Measurements from ENCODE around the gene SULT1A1. TPM values are rescaled to one million over a fixed set of nuclear protein-coding genes. Genes with fewer than 3 reads are reported as not detected.
A peak's percentile ranks its signal among the peaks of the same experiment; 100 is the strongest.
"Not testable (repeated sequence)": the region's sequence is repeated elsewhere in the genome, so short reads cannot be mapped to it uniquely, and the experiment has no call there.

SULT1A1 gene
- total RNA-seq, 2 donors from 2014 or later, result 61.7 to 150 TPM

DNA sequence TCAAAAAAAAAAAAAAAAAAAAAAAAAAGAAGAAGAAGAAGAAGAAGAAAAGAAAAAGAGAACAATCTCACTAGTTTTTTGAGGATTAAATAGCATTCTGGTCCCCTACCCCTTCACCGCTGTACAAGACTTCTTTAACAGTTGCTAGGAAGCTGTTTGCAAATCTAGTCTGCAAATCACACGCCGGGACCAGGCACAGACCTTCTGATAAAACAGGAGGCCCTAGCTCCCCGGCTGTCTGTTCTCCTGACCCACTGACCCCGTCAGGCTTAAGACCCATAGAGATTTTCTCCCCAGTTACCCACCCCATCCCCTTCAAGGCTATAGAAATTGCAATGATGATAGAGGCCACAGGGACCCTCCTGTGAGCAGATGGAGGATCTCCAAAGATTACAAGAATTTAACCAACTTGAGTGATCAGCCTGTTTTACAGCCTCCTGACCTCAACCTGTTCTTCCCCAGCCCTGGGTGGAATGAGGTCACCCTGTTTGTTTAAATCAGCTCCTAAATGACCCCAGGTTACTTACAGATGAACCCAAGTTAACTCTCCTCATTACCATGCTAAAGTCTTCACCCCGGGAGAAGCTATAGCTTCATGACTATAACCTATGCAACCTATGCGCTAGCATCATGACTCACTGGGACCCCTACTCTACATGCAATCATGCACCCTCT, 11.8 kb upstream of the SULT1A1 start:
- Histone ChIP-seq H3K27ac (no peak overlapping the region), H3K9me3 (no peaks in the 10 kb centered on the region), H3K27me3 (no peaks in the 10 kb centered on the region), H3K4me3 (no peak overlapping the region), H3K9ac (ENCODE audit: low read depth in 2 of 2, low read length in 2 of 2) (no peak overlapping the region), H3K4me1 (no peaks in the 10 kb centered on the region), H3K36me3 (no peaks in the 10 kb centered on the region)
- intact Hi-C loops (cut with DNase I), result no loop called here
- no peak for DNase-seq
- TF ChIP-seq, protein P1, sequence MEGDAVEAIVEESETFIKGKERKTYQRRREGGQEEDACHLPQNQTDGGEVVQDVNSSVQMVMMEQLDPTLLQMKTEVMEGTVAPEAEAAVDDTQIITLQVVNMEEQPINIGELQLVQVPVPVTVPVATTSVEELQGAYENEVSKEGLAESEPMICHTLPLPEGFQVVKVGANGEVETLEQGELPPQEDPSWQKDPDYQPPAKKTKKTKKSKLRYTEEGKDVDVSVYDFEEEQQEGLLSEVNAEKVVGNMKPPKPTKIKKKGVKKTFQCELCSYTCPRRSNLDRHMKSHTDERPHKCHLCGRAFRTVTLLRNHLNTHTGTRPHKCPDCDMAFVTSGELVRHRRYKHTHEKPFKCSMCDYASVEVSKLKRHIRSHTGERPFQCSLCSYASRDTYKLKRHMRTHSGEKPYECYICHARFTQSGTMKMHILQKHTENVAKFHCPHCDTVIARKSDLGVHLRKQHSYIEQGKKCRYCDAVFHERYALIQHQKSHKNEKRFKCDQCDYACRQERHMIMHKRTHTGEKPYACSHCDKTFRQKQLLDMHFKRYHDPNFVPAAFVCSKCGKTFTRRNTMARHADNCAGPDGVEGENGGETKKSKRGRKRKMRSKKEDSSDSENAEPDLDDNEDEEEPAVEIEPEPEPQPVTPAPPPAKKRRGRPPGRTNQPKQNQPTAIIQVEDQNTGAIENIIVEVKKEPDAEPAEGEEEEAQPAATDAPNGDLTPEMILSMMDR (IDR thresholded peaks at IDR 0.05), result no peak

GRCh38 chr16:28620316-28620715, 10.5 kb upstream of the SULT1A1 start:
- DNase-seq; H3K27ac ChIP-seq; H3K36me3 ChIP-seq; H3K27me3 ChIP-seq; H3K9ac ChIP-seq (ENCODE audit: low read depth in 2 of 2, low read length in 2 of 2); H3K4me3 ChIP-seq; H3K9me3 ChIP-seq; intact Hi-C loops (cut with DNase I); H3K4me1 ChIP-seq: not testable (repeated sequence)

DNA sequence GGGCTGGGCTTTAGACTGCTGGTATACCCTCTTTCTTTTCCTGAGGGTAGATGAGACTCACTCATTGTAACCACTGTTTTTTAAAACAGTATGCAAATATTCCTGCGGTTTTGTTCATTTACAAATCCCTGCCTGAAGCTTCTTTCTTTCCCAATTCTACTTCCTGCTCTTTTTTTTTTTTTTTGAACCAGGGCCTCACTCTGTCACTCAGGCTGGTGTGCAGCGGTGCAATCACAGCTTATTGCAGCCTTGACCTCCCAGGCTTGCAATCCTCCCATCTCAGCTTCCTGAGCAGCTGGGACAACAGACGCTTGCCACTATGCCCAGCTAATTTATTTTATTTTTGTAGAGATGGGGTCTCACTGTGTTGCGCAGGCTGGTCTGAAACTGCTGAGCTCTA, 8.0 kb upstream of the SULT1A1 start:
- Histone ChIP-seq H3K4me1 (no peaks in the 10 kb centered on the region), H3K9me3 (no peaks in the 10 kb centered on the region), H3K9ac (ENCODE audit: low read depth in 2 of 2, low read length in 2 of 2) (no peak overlapping the region), H3K27me3 (no peaks in the 10 kb centered on the region), H3K4me3 (no peak overlapping the region), H3K36me3 (no peaks in the 10 kb centered on the region), H3K27ac (no peak overlapping the region)
- intact Hi-C loops (cut with DNase I), result no loop called here
- TF ChIP-seq, protein P1 (IDR thresholded peaks at IDR 0.05), result no peak
- no peak for DNase-seq

DNA sequence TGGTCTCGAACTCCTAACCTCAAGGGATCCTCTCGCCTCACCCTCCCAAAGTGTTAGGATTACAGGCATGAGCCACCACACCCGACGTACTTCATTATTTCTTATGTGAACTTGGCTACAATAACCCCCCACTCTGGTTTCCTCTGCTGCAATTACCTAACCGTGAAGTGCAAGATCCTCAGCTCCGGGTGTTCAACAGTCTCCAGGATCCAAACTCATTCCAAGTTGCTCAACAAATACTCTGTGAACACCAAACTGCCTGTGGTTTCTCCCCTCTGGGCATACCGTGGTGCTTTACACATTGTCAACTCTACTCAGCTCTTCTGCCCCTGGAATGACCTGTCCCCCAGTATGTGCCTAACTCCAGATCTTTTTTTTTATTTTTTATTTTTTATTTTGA, 6.8 kb upstream of the SULT1A1 start:
- Histone ChIP-seq H3K9me3 (no peaks in the 10 kb centered on the region), H3K27me3 (no peaks in the 10 kb centered on the region), H3K4me1 (no peaks in the 10 kb centered on the region), H3K9ac (ENCODE audit: low read depth in 2 of 2, low read length in 2 of 2) (no peak overlapping the region), H3K27ac (no peak overlapping the region), H3K36me3 (no peaks in the 10 kb centered on the region), H3K4me3 (no peak overlapping the region)
- TF ChIP-seq, protein P1 (IDR thresholded peaks at IDR 0.05), result no peak
- no peak for DNase-seq
- intact Hi-C loops (cut with DNase I), result no loop called here

DNA sequence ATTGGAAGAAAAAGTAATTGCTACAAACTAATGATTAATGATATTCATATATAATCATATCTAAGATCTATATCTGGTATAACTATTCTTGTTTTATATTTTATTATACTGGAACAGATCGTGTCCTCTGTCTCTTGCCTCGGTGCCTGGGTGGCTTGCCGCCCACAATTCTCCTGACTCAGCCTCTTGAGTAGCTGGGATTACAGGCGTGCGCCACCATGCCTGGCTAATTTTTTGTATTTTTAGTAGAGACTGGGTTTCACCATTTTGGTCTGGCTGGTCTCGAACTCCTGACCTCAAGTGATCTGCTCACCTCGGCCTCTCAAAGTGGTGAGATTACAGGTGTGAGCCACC, 6.4 kb upstream of the SULT1A1 start:
- H3K9ac ChIP-seq (ENCODE audit: low read depth in 2 of 2, low read length in 2 of 2); H3K27me3 ChIP-seq; DNase-seq; intact Hi-C loops (cut with DNase I); H3K36me3 ChIP-seq; H3K4me1 ChIP-seq; H3K27ac ChIP-seq; H3K4me3 ChIP-seq; H3K9me3 ChIP-seq: not testable (repeated sequence)

DNA sequence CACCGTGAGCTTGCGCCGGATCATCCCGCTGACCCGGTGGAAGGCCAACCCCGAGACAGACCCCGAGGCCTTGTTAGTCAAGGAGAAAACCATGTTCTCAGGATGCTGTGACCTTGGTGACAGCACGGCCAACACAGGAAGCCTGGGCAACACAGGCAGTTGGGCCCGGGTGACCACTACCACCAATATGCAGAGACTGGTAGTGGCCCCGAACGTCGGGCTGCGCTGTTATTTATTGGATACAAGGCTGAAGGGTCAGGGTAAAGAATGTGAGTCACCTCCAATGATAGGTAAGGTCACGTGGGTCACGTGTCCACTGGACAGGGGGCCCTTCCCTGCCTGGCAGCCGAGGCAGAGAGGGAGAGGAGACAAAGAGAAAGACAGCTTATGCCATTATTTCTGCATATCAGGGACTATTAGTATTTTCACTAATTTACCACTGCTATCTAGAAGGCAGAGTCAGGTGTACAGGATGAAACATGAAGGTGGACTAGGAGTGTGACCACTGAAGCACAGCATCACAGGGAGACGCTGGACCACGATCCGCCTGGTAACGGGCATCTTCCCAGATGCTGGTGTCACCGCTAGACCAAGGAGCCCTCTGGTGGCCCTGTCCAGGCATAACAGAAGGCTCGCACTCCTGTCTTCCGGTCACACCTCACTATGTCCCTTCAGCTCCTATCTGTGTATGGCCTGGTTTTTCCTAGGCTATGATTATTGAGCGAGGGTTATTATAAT, 5.8 kb upstream of the SULT1A1 start:
- H3K9me3 ChIP-seq; H3K27me3 ChIP-seq; H3K36me3 ChIP-seq; H3K4me1 ChIP-seq; H3K27ac ChIP-seq; intact Hi-C loops (cut with DNase I); H3K4me3 ChIP-seq; H3K9ac ChIP-seq (ENCODE audit: low read depth in 2 of 2, low read length in 2 of 2): not testable (repeated sequence)
- TF ChIP-seq, protein P1 (IDR thresholded peaks at IDR 0.05), result peak; percentile 71
- DNase-seq, result peak; percentile 69

DNA sequence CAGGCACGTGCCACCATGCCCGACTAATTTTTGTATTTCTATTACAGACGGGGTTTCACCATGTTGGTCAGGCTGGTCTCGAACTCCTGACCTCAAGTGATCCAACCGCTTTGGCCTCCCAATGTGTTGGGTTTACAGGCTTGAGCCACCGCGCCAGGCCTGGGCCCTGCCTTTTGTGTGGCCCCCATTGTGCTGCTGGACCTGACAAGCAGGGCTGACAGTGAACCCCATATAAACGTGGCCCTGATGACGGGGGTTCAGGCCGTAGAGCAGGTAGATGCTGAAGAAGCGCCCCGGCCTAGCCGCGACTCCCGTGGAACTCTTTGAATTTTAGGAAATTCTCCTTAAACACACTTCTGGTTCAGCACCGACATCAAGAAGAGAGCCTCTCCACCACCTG, 4.7 kb upstream of the SULT1A1 start:
- H3K4me3 ChIP-seq; H3K36me3 ChIP-seq; H3K27ac ChIP-seq; H3K27me3 ChIP-seq; H3K9ac ChIP-seq (ENCODE audit: low read depth in 2 of 2, low read length in 2 of 2); H3K9me3 ChIP-seq; H3K4me1 ChIP-seq; intact Hi-C loops (cut with DNase I); DNase-seq: not testable (repeated sequence)

DNA sequence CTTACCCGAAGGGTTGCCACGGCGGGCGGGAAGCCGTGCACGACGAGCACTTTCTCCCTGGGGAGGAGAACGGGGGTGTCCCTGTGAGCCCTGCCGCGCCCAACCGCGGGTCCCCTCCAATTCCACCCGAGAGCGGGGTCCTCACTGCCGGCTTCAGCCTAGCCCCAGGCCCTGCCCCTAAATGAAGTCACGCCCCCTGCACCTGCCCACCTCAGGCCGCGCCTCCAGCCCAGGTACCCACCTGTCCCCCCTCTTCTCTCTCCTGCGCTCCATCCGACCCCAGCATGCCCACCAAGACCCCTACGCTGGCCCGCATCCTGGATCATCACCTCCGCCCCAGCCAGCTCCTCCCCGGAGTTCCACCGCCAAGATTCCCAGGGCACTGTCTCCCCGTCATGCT, 4.1 kb upstream of the SULT1A1 start:
- DNase-seq; intact Hi-C loops (cut with DNase I): not testable (repeated sequence)

GRCh38 chr16:28612359-28613280, 2.8 kb upstream of the SULT1A1 start:
- DNase-seq; H3K4me1 ChIP-seq; H3K9me3 ChIP-seq; H3K4me3 ChIP-seq; H3K9ac ChIP-seq (ENCODE audit: low read depth in 2 of 2, low read length in 2 of 2); H3K27ac ChIP-seq; intact Hi-C loops (cut with DNase I); H3K36me3 ChIP-seq; H3K27me3 ChIP-seq: not testable (repeated sequence)

More for the DNA sequence above, 4.1 kb upstream of the SULT1A1 start:
- H3K27ac ChIP-seq; H3K36me3 ChIP-seq; H3K4me1 ChIP-seq; H3K9ac ChIP-seq (ENCODE audit: low read depth in 2 of 2, low read length in 2 of 2); H3K27me3 ChIP-seq; H3K4me3 ChIP-seq; H3K9me3 ChIP-seq: not testable (repeated sequence)

Data from colonic mucosa (tissue), 4 donors.